Smooth muscle cell (in vitro differentiated cells): ENCODE data around the gene ATOX1. TPM values are rescaled to one million over a fixed set of nuclear protein-coding genes. Genes with fewer than 3 reads are reported as not detected.

Experiments used
- DNase-seq: peaks from one replicate; lab custom pipeline; 2025; ENCODE audit not compliant: unreplicated experiment; lab: John Stamatoyannopoulos, UW
- H2AFZ ChIP-seq: fragments of 200-600 bp; sonication (generic); 2 replicates; pipeline ENCODE4 v1.6.0; 2016; ENCODE audit warnings: antibody characterized with exemption, low read depth, mild to moderate bottlenecking
- H3F3A ChIP-seq: fragments of 200-600 bp; sonication (generic); 2 replicates; pipeline ENCODE4 v1.6.0; 2017; ENCODE audit warnings: antibody characterized with exemption, low read depth
- H3K27ac ChIP-seq: fragments of 200-600 bp; sonication (generic); 2 replicates; pipeline ENCODE4 v1.5.1; 2016; ENCODE audit warnings: low read depth, mild to moderate bottlenecking
- H3K27me3 ChIP-seq: fragments of 200-600 bp; sonication (generic); 2 replicates; pipeline ENCODE4 v1.6.1; 2016; ENCODE audit warnings: low read depth, mild to moderate bottlenecking
- H3K36me3 ChIP-seq: fragments of 200-600 bp; sonication (generic); 2 replicates; pipeline ENCODE4 v1.5.1; 2016; ENCODE audit warnings: low read depth
- H3K4me1 ChIP-seq: fragments of 200-600 bp; sonication (generic); 2 replicates; pipeline ENCODE4 v1.5.1; 2016; ENCODE audit warnings: low read depth
- H3K4me2 ChIP-seq: fragments of 200-600 bp; sonication (generic); 2 replicates; pipeline ENCODE4 v1.6.0; 2016; ENCODE audit warnings: mild to moderate bottlenecking
- H3K4me3 ChIP-seq: fragments of 200-600 bp; sonication (generic); 2 replicates; pipeline ENCODE4 v1.5.1; 2016; ENCODE audit warnings: mild to moderate bottlenecking
- H3K79me2 ChIP-seq: fragments of 200-600 bp; sonication (generic); 2 replicates; pipeline ENCODE4 v1.6.0; 2016; ENCODE audit warnings: low read depth, mild to moderate bottlenecking
- H3K9ac ChIP-seq: fragments of 200-600 bp; sonication (generic); 2 replicates; pipeline ENCODE4 v1.6.0; 2016; ENCODE audit warnings: low read depth
- H3K9me3 ChIP-seq: fragments of 200-600 bp; sonication (generic); replicated peaks from 2 replicates; pipeline ENCODE4 v1.5.1; 2016; ENCODE audit warnings: low read depth
- H4K20me1 ChIP-seq: fragments of 200-600 bp; sonication (generic); 2 replicates; pipeline ENCODE4 v1.6.0; 2016; ENCODE audit warnings: low read depth
- CTCF ChIP-seq: fragments of 200-600 bp; sonication (generic); IDR thresholded peaks from 2 replicates; pipeline ENCODE4 v1.5.1; 2017; ENCODE audit warnings: borderline replicate concordance, mild to moderate bottlenecking, antibody characterized with exemption; ENCODE audit not compliant: insufficient read depth, poor library complexity, severe bottlenecking
- WGBS: methylation state at CpG from one replicate; pipeline ENCODE4 v1.1.7; 2016; ENCODE audit warnings: low lambda C conversion rate; 5-methylcytosine and 5-hydroxymethylcytosine counted together
- polyA plus RNA-seq: library from polyadenylated mRNA; unstranded; fragments of >200 nt; fragmentation: Nextera tagmentation; extraction: Ambion mirVana; gene quantifications from 2 replicates; pipeline ENCODE4 v1.2.1, GENCODE V29; 2016
- total RNA-seq: library from RNA; depleted of rRNA; stranded (reverse); fragments of >200 nt; gene quantifications from 2 replicates; pipeline ENCODE4 v1.2.3, GENCODE V29; 2014

Gene ATOX1
- total and polyA plus RNA-seq, 2 experiments from 2014 or later: 73.3 to 315 TPM

GRCh38 chr5:151799407-151799806 is 41.0 kb upstream of the ATOX1 start:
- DNase-seq: no peak
- Histone ChIP-seq H2AFZ (no peak overlapping the region), H3K4me1 (no peaks in the 10 kb centered on the region), H3K9ac (no peak overlapping the region), H3K9me3 (no peaks in the 10 kb centered on the region), H3K27ac (no peak overlapping the region), H3K36me3 (peaks cover 37% of the 10 kb centered on the region), H4K20me1 (peaks cover 89% of the 10 kb centered on the region), H3F3A (peaks cover 22% of the 10 kb centered on the region), H3K4me3 (no peak overlapping the region), H3K27me3 (no peaks in the 10 kb centered on the region), H3K79me2 (peaks cover 62% of the 10 kb centered on the region), H3K4me2 (no peak overlapping the region)
- WGBS: 50% methylated on average over 3 of the region's 3 CpGs
- no peak for TF ChIP-seq CTCF

DNA sequence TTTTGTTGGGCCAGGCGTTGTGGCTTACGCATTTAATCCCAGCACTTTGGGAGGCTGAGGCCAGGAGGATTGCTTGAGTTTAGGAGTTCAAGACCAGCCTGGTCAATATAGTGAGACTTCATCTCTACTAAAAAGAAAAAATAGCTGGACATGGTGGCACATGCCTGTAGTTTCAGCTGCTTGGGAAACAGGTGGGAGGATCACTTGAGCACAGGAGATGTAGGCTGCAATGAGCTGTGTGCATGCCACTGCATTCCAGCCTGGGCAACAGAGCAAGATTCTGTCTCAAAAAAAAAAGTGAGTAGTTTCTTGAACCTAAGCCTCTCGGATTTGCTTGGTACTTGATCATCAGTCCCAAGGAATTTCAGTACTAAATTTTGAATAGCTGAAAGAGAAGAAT is 40.2 kb upstream of the ATOX1 start:
- Histone ChIP-seq H3K36me3 (peaks cover 44% of the 10 kb centered on the region), H3K27me3 (no peaks in the 10 kb centered on the region), H3K9ac (no peak overlapping the region), H3K4me3 (no peak overlapping the region), H3F3A (peaks cover 15% of the 10 kb centered on the region), H4K20me1 (peaks cover 89% of the 10 kb centered on the region), H3K4me2 (no peak overlapping the region), H3K4me1 (no peaks in the 10 kb centered on the region), H2AFZ (no peak overlapping the region), H3K79me2 (peaks cover 69% of the 10 kb centered on the region), H3K27ac (no peak overlapping the region), H3K9me3 (no peaks in the 10 kb centered on the region)
- DNase-seq: no peak
- TF ChIP-seq CTCF: no peak
- 95% methylated on average over 3 of the region's 3 CpGs for WGBS

- no peak for DNase-seq
- no peaks in the 10 kb centered on the region for H3K27me3 ChIP-seq
- H3K4me3 ChIP-seq: no peak overlapping the region
- 100% methylated on average over 1 of the region's 1 CpG for WGBS
- no peaks in the 10 kb centered on the region for H3K9me3 ChIP-seq
- peaks cover 97% of the 10 kb centered on the region for H4K20me1 ChIP-seq
- peaks cover 57% of the 10 kb centered on the region for H3K36me3 ChIP-seq
- no peaks in the 10 kb centered on the region for H3K4me1 ChIP-seq
- H3K4me2 ChIP-seq: no peak overlapping the region
- H3F3A ChIP-seq: peaks cover 10% of the 10 kb centered on the region
- H3K9ac ChIP-seq: no peak overlapping the region
- no peak overlapping the region for H2AFZ ChIP-seq
- TF ChIP-seq CTCF: no peak
- H3K27ac ChIP-seq: no peak overlapping the region
- peaks cover 87% of the 10 kb centered on the region for H3K79me2 ChIP-seq
These were observed 37.0 kb upstream of the ATOX1 start for GRCh38 chr5:151795426-151795825.

DNA sequence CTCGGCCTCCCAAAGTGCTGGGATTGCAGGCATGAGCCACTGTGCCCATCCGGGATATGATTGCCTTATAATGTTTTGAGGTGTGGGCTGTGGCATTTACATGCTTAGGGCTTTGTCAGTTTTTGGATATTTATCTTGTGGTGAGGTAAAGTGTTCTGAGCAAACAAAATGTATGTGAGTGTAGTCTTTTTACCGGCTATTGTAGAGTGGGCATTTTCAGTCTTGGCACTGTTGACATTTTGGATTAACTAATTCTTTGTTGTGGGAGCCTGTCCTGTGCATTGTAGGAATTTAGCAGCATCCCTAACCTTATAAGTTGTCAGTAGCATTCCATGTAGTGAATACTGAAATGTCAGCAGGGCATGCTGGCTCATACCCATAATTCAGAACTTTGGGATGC is 34.9 kb upstream of the ATOX1 start:
- Histone ChIP-seq H3K4me1 (no peaks in the 10 kb centered on the region), H3K9me3 (no peaks in the 10 kb centered on the region), H3K4me2 (no peak overlapping the region), H3K79me2 (peaks cover 99% of the 10 kb centered on the region), H3F3A (peaks cover 10% of the 10 kb centered on the region), H3K4me3 (no peak overlapping the region), H4K20me1 (peaks cover 98% of the 10 kb centered on the region), H3K9ac (no peak overlapping the region), H3K27me3 (no peaks in the 10 kb centered on the region), H3K27ac (no peak overlapping the region), H2AFZ (no peak overlapping the region), H3K36me3 (peaks cover 59% of the 10 kb centered on the region)
- no peak for TF ChIP-seq CTCF
- no peak for DNase-seq
- WGBS: 100% methylated on average over 3 of the region's 3 CpGs
